H9 (cell line): ENCODE data around the gene ELF3. TPM values are rescaled to one million over a fixed set of nuclear protein-coding genes. Genes with fewer than 3 reads are reported as not detected.

Experiments used
- DNase-seq: peaks from one replicate; pipeline ENCODE4 v3.0.0-alpha.2; 2017
- H2AFZ ChIP-seq: one replicate; pipeline ENCODE4 v1.6.1; 2013; ENCODE audit warnings: mild to moderate bottlenecking, low read length, control low read depth, moderate library complexity
- H2AK5ac ChIP-seq: 2 replicates; pipeline ENCODE4 v1.6.1; 2013; ENCODE audit warnings: low read length, control low read depth, mixed read lengths; ENCODE audit not compliant: insufficient read length
- H2BK120ac ChIP-seq: one replicate; pipeline ENCODE4 v1.6.1; 2013; ENCODE audit warnings: low read depth, mild to moderate bottlenecking, low read length, control low read depth, inconsistent platforms; ENCODE audit not compliant: poor library complexity, severe bottlenecking
- H2BK12ac ChIP-seq: 2 replicates; pipeline ENCODE4 v1.6.1; 2013; ENCODE audit warnings: low read length, control low read depth, mixed read lengths, low read depth; ENCODE audit not compliant: insufficient read length
- H2BK15ac ChIP-seq: 2 replicates; pipeline ENCODE4 v1.6.1; 2013; ENCODE audit warnings: low read depth, low read length, control low read depth
- H2BK20ac ChIP-seq: one replicate; pipeline ENCODE4 v1.6.1; 2013; ENCODE audit warnings: low read depth, mild to moderate bottlenecking, low read length, control low read depth, inconsistent platforms; ENCODE audit not compliant: poor library complexity, severe bottlenecking
- H2BK5ac ChIP-seq: 2 replicates; pipeline ENCODE4 v1.6.1; 2013; ENCODE audit warnings: low read length, control low read depth, mixed read lengths; ENCODE audit not compliant: insufficient read length
- H3K14ac ChIP-seq: 2 replicates; pipeline ENCODE4 v1.6.1; 2013; ENCODE audit warnings: low read length, control low read depth; ENCODE audit not compliant: insufficient read depth
- H3K18ac ChIP-seq: 2 replicates; pipeline ENCODE4 v1.6.1; 2013; ENCODE audit warnings: low read depth, mild to moderate bottlenecking, mixed read lengths, low read length, control low read depth; ENCODE audit not compliant: insufficient read length
- H3K23ac ChIP-seq: 2 replicates; pipeline ENCODE4 v1.6.1; 2013; ENCODE audit warnings: low read length, control low read depth, mixed read lengths, low read depth; ENCODE audit not compliant: insufficient read length
- H3K23me2 ChIP-seq: 2 replicates; pipeline ENCODE4 v1.6.1; 2013; ENCODE audit warnings: low read depth, mild to moderate bottlenecking, mixed read lengths, low read length, control low read depth; ENCODE audit not compliant: insufficient read length, poor library complexity, severe bottlenecking
- H3K27ac ChIP-seq: 2 replicates; pipeline ENCODE4 v1.5.1; 2013; ENCODE audit warnings: low read length, control low read depth, mixed read lengths, low read depth; ENCODE audit not compliant: insufficient read length
- H3K27me3 ChIP-seq: 2 replicates; pipeline ENCODE4 v1.6.1; 2013; ENCODE audit warnings: low read length, control low read depth, inconsistent platforms; ENCODE audit not compliant: insufficient read depth
- H3K4ac ChIP-seq: 2 replicates; pipeline ENCODE4 v1.6.1; 2013; ENCODE audit warnings: low read depth, mild to moderate bottlenecking, control low read depth, inconsistent platforms, low read length, moderate library complexity
- H3K4me1 ChIP-seq: 2 replicates; pipeline ENCODE4 v1.6.1; 2013; ENCODE audit warnings: low read length, control low read depth, inconsistent platforms; ENCODE audit not compliant: insufficient read depth
- H3K4me2 ChIP-seq: 2 replicates; pipeline ENCODE4 v1.6.1; 2013; ENCODE audit warnings: low read length, control low read depth, mixed read lengths; ENCODE audit not compliant: insufficient read length, insufficient read depth
- H3K56ac ChIP-seq: 2 replicates; pipeline ENCODE4 v1.6.1; 2013; ENCODE audit warnings: low read depth, mild to moderate bottlenecking, mixed read lengths, low read length, control low read depth; ENCODE audit not compliant: insufficient read length
- H3K79me1 ChIP-seq: 2 replicates; pipeline ENCODE4 v1.6.1; 2013; ENCODE audit warnings: low read depth, mild to moderate bottlenecking, moderate library complexity, low read length, control low read depth, inconsistent platforms; ENCODE audit not compliant: insufficient read depth, poor library complexity, severe bottlenecking
- H3K79me2 ChIP-seq: 2 replicates; pipeline ENCODE4 v1.6.1; 2013; ENCODE audit warnings: low read length, control low read depth, inconsistent platforms; ENCODE audit not compliant: insufficient read depth
- H3K9ac ChIP-seq: 2 replicates; pipeline ENCODE4 v1.6.1; 2013; ENCODE audit warnings: low read length, control low read depth, mixed read lengths; ENCODE audit not compliant: insufficient read length; ENCODE audit errors: extremely low read depth
- H3K9me3 ChIP-seq: one replicate; pipeline ENCODE4 v1.6.1; 2013; ENCODE audit warnings: low read depth, low read length, inconsistent platforms; ENCODE audit not compliant: control insufficient read depth
- H3T11ph ChIP-seq: one replicate; pipeline ENCODE4 v1.6.1; 2013; ENCODE audit warnings: mild to moderate bottlenecking, low read length, control low read depth, inconsistent platforms
- H4K20me1 ChIP-seq: one replicate; pipeline ENCODE4 v1.6.1; 2013; ENCODE audit not compliant: control insufficient read depth, insufficient read length, insufficient read depth
- H4K5ac ChIP-seq: 2 replicates; pipeline ENCODE4 v1.6.1; 2013; ENCODE audit warnings: low read depth, mild to moderate bottlenecking, mixed read lengths, low read length, control low read depth; ENCODE audit not compliant: insufficient read length
- H4K8ac ChIP-seq: replicated peaks from 2 replicates; pipeline ENCODE4 v1.6.1; 2013; ENCODE audit warnings: low read length, control low read depth, mixed read lengths, low read depth; ENCODE audit not compliant: insufficient read length
- H4K91ac ChIP-seq: 2 replicates; pipeline ENCODE4 v1.6.1; 2013; ENCODE audit warnings: low read depth, mild to moderate bottlenecking, moderate library complexity, mixed read lengths, low read length, control low read depth; ENCODE audit not compliant: insufficient read length
- H3K27ac Mint-ChIP-seq, 3 experiments: 2 replicates in 2 of 3; 3 replicates in 1 of 3; pipeline ENCODE4 v1.8.0; 2020 to 2021; ENCODE audit warnings: mixed read lengths in 3 of 3, mild to moderate bottlenecking in 1 of 3, moderate library complexity in 1 of 3
- H3K27me3 Mint-ChIP-seq: 2 replicates; pipeline ENCODE4 v1.8.0; 2021; ENCODE audit warnings: low read depth, mild to moderate bottlenecking, moderate library complexity, mixed read lengths
- H3K36me3 Mint-ChIP-seq, 3 experiments: 2 replicates in 2 of 3; 3 replicates in 1 of 3; pipeline ENCODE4 v1.8.0; 2020 to 2021; ENCODE audit warnings: low read depth in 3 of 3, mixed read lengths in 3 of 3; ENCODE audit not compliant: insufficient read depth in 1 of 3
- H3K4me1 Mint-ChIP-seq, 2 experiments: 2 replicates each; pipeline ENCODE4 v1.8.0; 2020; ENCODE audit warnings: mixed read lengths in 2 of 2
- H3K4me3 Mint-ChIP-seq, 2 experiments: 2 replicates in 1 of 2; 3 replicates in 1 of 2; pipeline ENCODE4 v1.8.0; 2020 to 2021; ENCODE audit warnings: mild to moderate bottlenecking in 2 of 2, mixed read lengths in 2 of 2, moderate library complexity in 1 of 2
- H3K9me3 Mint-ChIP-seq, 2 experiments: 2 replicates in 1 of 2; 3 replicates in 1 of 2; pipeline ENCODE4 v1.8.0; 2020; ENCODE audit warnings: mild to moderate bottlenecking in 2 of 2, mixed read lengths in 2 of 2, moderate library complexity in 1 of 2
- WGBS: extraction: QIAGEN DNeasy Blood & Tissue Kit; methylation state at CpG from one replicate; pipeline ENCODE4 v1.1.7; 2013; ENCODE audit warnings: missing lambda C conversion rate, low lambda C conversion rate, mixed read lengths; ENCODE audit not compliant: insufficient read length; ENCODE audit errors: extremely low coverage; 5-methylcytosine and 5-hydroxymethylcytosine counted together
- total RNA-seq: library from RNA; stranded (reverse); gene quantifications from 2 replicates; pipeline ENCODE4 v1.2.1, GENCODE V29; 2021
- TF ChIP-seq, protein P1 (sequence below): fragments of 200-600 bp; sonication (generic); conservative IDR thresholded peaks from 3 replicates; pipeline ENCODE4 v1.8.0; 2021; ENCODE audit warnings: antibody characterized with exemption, mild to moderate bottlenecking

The ELF3 gene
- total RNA-seq, 1 experiment from 2014 or later, result 10.4 TPM

DNA sequence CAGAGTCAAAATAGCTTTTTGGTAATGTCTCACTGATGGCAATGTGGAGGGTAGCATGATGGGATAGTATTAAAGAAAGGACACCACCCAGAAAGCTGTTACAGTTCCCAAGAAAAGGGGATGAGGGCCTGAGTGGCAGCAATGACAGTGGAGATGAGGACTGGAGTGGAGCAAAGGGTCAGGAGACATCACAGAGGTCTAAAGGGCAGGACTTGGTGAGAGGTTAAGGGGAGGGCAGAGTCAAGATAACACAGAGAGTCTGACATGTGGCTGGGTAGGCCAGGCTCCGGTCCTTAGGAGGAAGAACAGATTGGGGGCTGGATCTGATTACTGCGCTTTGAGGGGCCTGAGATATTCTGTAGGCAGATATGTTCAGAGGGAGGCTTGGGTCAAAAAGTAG is 19.3 kb downstream of the ELF3 start:
- Histone ChIP-seq H2BK20ac (no peak overlapping the region), H3K23me2 (no peaks in the 10 kb centered on the region), H4K91ac (no peak overlapping the region), H3K4me2 (no peak overlapping the region), H2AK5ac (no peak overlapping the region), H3K9me3 (no peaks in the 10 kb centered on the region), H2BK12ac (no peak overlapping the region), H3K18ac (no peak overlapping the region), H3K23ac (no peak overlapping the region), H3K4ac (no peak overlapping the region), H3K56ac (no peak overlapping the region), H3K14ac (no peak overlapping the region), H2BK15ac (no peak overlapping the region; the same call in 1 of the 2 replicates), H3K4me1 (no peaks in the 10 kb centered on the region; the same call in 1 of the 2 replicates), H3K27me3 (no peaks in the 10 kb centered on the region), H2BK5ac (no peak overlapping the region), H3K27ac (no peak overlapping the region), H3K79me2 (no peaks in the 10 kb centered on the region), H4K20me1 (no peaks in the 10 kb centered on the region), H2AFZ (no peak overlapping the region), H4K8ac (no peak overlapping the region), H4K5ac (no peak overlapping the region), H3T11ph (no peak overlapping the region), H2BK120ac (no peak overlapping the region), H3K9ac (no peak overlapping the region), H3K79me1 (no peaks in the 10 kb centered on the region)
- peaks cover 5 to 8% of the 10 kb centered on the region in 2 experiments for H3K4me1 Mint-ChIP-seq
- H3K27me3 Mint-ChIP-seq, result no peaks in the 10 kb centered on the region
- no peak overlapping the region for H3K4me3 Mint-ChIP-seq
- TF ChIP-seq, protein P1, sequence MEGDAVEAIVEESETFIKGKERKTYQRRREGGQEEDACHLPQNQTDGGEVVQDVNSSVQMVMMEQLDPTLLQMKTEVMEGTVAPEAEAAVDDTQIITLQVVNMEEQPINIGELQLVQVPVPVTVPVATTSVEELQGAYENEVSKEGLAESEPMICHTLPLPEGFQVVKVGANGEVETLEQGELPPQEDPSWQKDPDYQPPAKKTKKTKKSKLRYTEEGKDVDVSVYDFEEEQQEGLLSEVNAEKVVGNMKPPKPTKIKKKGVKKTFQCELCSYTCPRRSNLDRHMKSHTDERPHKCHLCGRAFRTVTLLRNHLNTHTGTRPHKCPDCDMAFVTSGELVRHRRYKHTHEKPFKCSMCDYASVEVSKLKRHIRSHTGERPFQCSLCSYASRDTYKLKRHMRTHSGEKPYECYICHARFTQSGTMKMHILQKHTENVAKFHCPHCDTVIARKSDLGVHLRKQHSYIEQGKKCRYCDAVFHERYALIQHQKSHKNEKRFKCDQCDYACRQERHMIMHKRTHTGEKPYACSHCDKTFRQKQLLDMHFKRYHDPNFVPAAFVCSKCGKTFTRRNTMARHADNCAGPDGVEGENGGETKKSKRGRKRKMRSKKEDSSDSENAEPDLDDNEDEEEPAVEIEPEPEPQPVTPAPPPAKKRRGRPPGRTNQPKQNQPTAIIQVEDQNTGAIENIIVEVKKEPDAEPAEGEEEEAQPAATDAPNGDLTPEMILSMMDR, result no peak
- H3K36me3 Mint-ChIP-seq, result peaks cover 0 to 4% (median 0%) of the 10 kb centered on the region in 3 experiments; a peak in 1 of 7 replicates
- H3K9me3 Mint-ChIP-seq, result peaks cover 0 to 3% of the 10 kb centered on the region in 2 experiments; a peak in 2 of 5 replicates
- WGBS, result no CpG with 5 or more reads among the region's 2 CpGs
- DNase-seq, result no peak
- no peak overlapping the region for H3K27ac Mint-ChIP-seq
